Measurements from ENCODE around the gene ACKR3.

GRCh38 chr2:236627841-236628240 is 58.2 kb downstream of the ACKR3 start:
- TF ChIP-seq POLR2A (IDR thresholded peaks at IDR 0.05) = no peak
- TF ChIP-seq, protein P1, sequence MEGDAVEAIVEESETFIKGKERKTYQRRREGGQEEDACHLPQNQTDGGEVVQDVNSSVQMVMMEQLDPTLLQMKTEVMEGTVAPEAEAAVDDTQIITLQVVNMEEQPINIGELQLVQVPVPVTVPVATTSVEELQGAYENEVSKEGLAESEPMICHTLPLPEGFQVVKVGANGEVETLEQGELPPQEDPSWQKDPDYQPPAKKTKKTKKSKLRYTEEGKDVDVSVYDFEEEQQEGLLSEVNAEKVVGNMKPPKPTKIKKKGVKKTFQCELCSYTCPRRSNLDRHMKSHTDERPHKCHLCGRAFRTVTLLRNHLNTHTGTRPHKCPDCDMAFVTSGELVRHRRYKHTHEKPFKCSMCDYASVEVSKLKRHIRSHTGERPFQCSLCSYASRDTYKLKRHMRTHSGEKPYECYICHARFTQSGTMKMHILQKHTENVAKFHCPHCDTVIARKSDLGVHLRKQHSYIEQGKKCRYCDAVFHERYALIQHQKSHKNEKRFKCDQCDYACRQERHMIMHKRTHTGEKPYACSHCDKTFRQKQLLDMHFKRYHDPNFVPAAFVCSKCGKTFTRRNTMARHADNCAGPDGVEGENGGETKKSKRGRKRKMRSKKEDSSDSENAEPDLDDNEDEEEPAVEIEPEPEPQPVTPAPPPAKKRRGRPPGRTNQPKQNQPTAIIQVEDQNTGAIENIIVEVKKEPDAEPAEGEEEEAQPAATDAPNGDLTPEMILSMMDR (IDR thresholded peaks at IDR 0.05) = no peak

Data from tibial nerve (tissue), 3 donors.